ENCODE measurements around the gene GRPEL2.

Gene GRPEL2

GRCh38 chr5:149320791-149321330 lies 24.4 kb upstream of the GRPEL2 start:
- peak; percentile 96 for DNase-seq

DNA sequence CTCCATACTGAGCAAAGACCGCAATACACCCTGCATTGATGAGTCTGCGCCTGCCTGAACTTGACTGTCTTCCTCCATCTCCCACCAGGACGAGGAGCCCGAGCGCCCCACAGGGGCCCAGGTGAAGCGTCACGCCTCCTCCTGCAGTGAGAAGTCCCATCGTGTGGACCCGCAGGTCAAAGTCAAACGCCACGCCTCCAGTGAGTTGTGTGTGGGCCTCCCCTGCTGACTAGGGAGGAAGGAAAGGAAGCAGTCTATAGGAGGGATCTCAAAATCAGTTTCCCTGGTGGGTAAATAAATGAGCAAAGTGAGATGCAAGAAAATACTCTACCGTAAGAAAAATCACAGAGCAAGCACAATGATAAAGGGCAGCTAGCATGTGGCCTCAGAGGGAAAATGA lies 22.8 kb upstream of the GRPEL2 start:
- DNase-seq = no peak

DNA sequence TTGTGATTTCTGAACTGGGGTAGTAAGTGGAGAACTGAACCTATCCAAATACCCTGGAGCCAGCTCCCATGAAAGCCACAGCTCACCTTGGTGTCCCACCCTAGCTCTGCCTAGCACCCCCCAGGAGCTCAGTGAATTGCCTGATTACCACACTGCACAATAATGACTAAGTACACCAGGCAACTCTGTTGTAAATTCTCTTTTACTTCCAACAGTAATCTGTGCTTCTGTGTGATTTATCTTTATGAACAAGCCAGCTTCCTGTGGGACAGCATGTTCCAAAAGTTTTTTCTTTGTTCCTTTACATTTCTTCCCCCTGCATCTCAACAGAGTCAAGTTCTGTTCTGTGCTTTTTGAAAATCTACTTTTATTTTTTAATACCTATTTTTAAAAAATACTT lies 22.1 kb upstream of the GRPEL2 start:
- DNase-seq = no peak

DNA sequence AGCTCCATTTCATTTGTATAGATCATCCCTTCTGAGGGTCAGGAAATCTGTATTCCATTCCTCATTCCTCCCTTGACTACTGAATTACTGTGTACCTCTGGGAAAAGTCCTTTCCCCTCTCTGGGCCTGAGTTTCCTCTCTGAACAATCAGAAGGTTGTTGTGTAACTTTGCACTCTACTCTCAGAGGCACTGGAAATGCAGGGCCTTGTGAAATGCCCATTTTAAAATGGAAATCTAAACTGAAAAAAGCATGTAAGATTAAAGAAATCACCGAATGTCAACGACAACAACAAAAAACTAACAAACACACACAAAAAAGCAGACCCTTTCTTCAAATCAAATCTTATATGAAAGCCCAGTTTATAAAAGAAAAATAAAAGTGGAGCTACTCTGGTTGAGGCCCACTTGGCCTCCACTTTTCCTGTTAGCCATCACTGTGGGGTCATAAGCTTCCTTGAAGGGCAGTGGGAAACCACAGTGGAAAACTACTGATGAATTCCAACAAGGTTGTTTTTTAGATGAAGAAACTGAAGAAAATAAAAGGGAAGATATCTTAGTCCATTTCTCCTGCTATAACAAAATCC lies 21.6 kb upstream of the GRPEL2 start:
- no peak for DNase-seq

- no peak for DNase-seq
Observed at GRCh38 chr5:149324641-149325040, 20.7 kb upstream of the GRPEL2 start.

- DNase-seq = peak; percentile 19
Observed at GRCh38 chr5:149325166-149325735, 20.0 kb upstream of the GRPEL2 start.

GRCh38 chr5:149325894-149326293 lies 19.4 kb upstream of the GRPEL2 start:
- DNase-seq = no peak

GRCh38 chr5:149326611-149327010 lies 18.7 kb upstream of the GRPEL2 start:
- peak; percentile 72 for DNase-seq

DNA sequence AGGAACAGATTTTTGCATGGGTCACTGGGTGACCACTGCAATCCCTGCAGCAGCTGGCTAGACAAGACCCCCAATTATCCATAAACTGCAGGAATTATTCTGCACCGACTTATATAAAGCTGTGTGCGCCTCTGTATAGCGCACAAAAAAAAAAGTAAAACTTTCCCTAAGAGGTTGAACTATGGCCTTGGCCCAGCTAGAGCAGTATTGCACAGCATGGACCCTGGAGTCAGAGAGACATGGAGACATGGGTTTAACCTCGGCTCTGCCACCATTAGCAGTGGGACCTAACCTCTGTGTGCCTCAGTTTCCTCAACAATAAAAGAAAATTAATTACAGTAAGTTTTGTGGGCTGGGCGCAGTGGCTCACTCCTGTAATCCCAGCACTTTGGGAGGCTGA lies 17.1 kb upstream of the GRPEL2 start:
- DNase-seq = no peak

GRCh38 chr5:149333711-149334443 lies 11.4 kb upstream of the GRPEL2 start:
- DNase-seq = peak; percentile 55

DNA sequence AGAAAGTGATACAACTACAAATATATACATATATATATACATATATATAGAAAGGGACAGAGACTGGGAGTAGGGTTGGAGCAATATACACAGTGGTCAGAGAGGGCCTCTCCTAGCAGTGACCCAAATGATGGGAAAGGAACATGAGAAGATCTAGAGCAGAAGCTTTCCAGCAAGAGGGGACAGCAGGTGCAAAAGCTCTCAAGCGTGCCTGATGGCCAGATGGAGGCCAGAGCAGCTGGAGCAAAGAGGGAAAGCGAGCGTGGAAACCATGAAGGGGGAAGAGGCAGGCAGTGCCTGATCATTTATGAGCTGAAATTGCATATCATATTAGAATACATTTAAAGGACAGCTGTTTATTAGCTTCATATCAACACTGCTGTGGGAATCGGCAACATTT lies 7.6 kb upstream of the GRPEL2 start:
- DNase-seq = peak; percentile 96

GRCh38 chr5:149338364-149338763 lies 6.9 kb upstream of the GRPEL2 start:
- peak; percentile 95 for DNase-seq

- DNase-seq = peak; percentile 43
Observed at GRCh38 chr5:149340920-149341319, 4.4 kb upstream of the GRPEL2 start.

- DNase-seq = peak; percentile 67
Observed at GRCh38 chr5:149341876-149342275, 3.4 kb upstream of the GRPEL2 start.

DNA sequence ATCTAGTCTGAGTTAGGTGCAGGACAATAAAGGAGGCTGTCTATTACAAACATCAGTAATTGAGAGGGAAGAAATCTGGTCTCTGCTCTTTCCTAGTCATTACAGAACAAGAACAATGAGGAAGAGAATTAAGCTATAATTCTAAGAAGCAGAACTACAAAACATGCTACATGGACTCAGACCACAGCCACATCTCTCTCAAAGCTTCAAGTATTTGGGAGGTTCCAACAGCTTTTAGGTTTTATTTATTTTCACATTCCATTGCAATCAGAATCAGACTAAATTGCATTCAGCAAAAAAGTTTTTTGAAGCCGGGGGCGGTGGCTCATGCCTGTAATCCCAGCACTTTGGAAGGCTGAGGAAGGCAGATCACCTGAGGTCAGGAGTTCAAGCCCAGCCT lies 1.1 kb upstream of the GRPEL2 start:
- no peak for DNase-seq

DNA sequence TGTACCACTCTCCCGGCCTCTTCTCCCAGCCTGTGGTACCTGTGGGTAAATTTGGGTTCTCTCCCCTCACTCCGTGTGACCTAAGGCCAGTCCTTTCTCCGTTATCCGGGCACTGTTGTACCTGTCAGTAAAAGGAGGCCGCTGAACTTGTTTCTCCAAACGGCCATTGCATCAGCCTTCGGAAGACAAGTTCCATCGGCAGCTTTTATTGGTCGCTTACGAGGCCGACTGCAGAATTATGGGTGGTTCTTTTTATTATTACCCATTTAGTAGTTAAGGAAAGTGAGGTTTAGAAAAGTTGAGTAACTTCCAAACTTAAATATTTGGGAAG lies 558 bp downstream of the GRPEL2 start:
- DNase-seq = peak; percentile 55

- DNase-seq = no peak
Observed at GRCh38 chr5:149348518-149348917, 3.2 kb downstream of the GRPEL2 start.

DNA sequence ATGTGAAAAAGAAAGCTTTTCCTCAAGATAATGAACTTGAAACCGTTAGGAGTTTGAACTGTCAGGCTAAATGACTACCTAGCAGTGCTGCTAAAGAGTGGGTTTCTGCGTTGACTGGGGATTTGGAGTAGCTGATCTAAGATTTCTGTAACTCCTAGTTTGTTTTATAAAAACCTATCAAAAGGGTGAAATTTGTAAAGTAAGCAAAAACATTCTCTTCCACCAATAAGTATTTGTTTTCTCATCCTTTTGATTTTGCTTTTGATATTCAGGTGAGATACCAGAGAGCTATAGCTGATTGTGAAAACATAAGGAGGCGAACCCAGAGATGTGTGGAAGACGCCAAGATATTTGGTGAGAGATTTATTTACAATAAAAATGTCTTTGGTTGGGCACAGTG lies 4.1 kb downstream of the GRPEL2 start:
- no peak for DNase-seq

GRCh38 chr5:149352169-149352568 lies 6.9 kb downstream of the GRPEL2 start:
- DNase-seq = no peak

- no peak for DNase-seq
Observed at GRCh38 chr5:149353911-149354310, 8.6 kb downstream of the GRPEL2 start.

- no peak for DNase-seq
Observed at GRCh38 chr5:149355688-149356087, 10.4 kb downstream of the GRPEL2 start.

DNA sequence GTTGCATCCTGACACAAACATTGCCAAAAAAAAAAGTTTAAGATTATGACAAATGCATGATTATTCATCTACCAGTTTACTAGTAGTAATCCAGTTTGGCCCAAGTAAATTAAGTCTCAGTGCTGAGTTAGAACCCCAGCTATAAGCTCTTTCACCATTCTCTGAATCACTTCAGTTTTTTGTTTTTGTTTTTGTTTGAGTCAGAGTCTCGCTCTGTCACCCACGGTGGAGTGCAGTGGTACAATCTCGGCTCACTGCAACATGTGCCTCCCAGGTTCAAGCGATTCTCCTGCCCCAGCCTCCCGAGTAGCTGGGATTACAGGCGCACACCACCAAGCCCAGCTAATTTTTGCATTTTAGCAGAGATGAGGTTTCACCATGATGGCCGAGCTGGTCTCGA lies 11.1 kb downstream of the GRPEL2 start:
- DNase-seq = no peak

GRCh38 chr5:149357370-149358293 lies 12.3 kb downstream of the GRPEL2 start, which contains the start of gene PCYOX1L:
TSS of gene PCYOX1L (plus strand) at chr5:149358046. CDS start at chr5:149358069, 23 bp downstream.
- peak; percentile 99 for DNase-seq

Measured in DMS53 (cell line).